Measurements from ENCODE around the gene STPG1.

Gene STPG1

GRCh38 chr1:24425922-24426321 is 12.3 kb upstream of the STPG1 start:
- DNase-seq = no peak

DNA sequence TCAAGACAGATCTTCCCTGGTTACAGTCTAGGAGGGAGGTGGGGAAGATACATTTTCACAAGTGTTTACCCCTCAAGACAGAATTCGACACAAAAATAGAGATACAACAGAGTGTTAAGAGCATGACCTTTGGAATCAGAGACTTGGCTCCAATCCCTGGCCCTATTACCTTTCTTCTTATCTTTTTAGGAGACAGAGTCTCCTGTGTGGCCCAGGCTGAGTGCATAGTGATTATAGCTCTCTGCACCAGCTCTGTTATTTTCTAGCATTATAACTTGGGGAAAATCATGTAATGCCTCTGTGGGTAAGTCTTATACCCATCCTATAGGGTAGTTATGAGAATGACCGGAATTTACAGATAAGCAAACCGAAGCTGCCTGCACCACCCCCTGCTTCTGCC is 11.9 kb upstream of the STPG1 start:
- no peak for DNase-seq

- DNase-seq = no peak
Observed at GRCh38 chr1:24424990-24425389, 11.4 kb upstream of the STPG1 start.

- no peak for DNase-seq
Observed at GRCh38 chr1:24424207-24424606, 10.6 kb upstream of the STPG1 start.

GRCh38 chr1:24421502-24421901 is 7.9 kb upstream of the STPG1 start:
- DNase-seq = no peak

DNA sequence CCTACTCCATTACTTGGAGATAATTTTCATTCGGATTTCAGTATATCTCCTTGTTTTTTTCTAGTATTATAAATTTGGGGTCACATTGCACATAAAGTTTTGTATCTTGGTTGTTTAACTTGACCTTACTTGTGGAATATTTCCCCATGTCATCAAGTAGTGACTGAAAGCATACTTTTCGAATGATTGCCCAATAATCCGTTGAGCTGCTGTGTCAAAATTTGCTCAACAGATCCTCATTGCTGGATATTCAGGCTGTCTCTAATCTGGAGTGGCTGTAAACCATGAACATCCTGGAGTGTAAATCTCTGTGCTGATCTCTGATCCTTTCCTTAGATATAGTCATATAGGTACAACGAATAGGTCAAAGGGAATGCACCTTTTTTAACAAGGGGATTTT is 7.0 kb upstream of the STPG1 start:
- peak; percentile 43 to 69 for DNase-seq

DNA sequence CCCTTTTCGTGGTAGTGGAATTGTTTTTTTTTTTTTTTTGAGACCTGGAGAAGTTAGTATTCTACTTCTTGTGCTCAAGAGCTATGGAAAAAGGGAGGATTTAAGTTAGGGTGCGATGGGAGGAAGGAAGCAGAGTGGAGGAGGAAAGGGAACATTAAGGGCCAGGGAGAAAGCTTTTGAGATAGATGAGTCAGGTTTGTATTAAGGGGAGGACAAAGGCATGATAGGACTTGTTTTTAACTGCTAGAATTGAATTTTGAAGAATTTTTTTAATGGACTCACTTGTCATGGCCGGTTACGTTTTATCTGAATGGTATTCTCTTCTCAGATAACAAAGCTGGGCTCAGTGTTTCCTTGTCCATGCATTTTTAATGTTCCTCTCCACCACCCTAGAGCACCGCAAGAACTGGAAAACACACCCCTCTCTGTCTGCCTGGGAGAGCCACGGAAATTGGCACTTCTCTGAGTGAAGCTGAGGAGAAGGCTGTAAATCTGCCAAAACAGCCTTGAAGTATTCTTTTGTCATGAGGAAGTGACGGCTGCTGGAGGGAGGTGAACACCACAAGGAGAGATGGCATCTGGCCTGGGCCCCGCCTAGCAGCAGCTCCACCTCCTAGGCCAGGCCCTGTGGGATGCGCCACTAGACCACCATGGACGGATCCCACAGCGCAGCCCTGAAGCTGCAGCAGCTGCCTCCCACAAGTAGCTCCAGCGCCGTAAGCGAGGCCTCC is 5.5 kb upstream of the STPG1 start:
- peak; percentile 23 to 33 for DNase-seq

DNA sequence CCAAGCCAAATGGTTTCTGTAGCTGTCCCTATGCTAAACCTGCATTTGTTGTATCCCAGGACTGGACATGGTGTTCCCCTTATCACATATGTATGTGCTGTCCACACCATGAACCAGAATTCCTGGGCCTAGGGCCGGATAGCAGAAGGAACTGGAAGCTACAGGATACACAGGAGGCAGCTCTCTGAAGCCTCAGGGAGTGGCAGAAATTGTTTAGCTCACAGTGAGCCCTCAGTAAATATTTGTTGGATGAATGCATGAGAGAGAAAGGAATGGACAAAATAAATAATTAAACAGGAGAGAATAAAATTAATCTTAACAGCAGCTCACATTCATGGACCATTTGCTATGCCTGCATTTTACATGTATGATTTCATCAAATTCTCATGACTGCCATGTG is 4.1 kb upstream of the STPG1 start:
- DNase-seq = no peak

DNA sequence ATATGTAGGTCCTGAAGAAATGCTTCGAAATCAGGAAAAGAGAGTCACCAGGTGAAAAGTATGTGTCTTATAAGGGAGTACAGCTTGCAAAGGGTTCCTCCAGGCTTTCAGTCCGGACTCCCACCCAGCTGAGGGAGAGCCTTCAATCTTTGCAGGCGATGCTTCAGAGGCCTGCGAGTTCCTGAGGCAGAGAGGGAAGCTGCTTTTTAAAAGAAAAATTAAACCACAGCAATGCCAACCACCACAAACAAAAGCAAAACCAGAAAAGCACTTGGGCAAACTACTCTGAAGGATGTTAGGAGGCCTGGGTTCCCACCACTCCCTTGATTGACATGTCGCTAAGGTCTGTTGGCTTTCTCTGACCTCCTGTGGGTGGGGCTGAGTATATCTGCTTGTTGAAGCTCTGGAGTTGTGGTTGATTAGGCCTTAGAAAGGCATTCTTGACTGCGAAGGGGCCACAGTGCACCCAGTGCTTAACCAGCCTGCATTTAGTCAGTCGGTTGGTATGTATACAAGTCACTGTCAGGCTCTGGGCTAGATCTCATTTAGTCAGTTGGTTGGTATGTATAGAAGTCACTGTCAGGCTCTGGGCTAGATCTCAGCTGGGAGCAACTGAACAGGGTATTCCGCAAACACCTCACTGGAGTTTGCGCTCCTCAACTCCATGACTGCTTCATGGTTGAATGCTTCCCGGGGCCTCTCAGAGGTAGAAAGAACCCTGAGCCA is 3.2 kb upstream of the STPG1 start:
- DNase-seq = no peak

GRCh38 chr1:24415910-24416665 is 2.5 kb upstream of the STPG1 start:
- DNase-seq = peak in 1 of 2 donors; percentile 33

- peak; percentile 97 to 99 for DNase-seq
Observed at GRCh38 chr1:24415334-24415909, 1.8 kb upstream of the STPG1 start, which contains the start of gene NIPAL3. Gene NIPAL3, plus strand, starts transcription at chr1:24415802. Its CDS starts 3,746 bp downstream, at chr1:24419548.

GRCh38 chr1:24414775-24415333 is 1.3 kb upstream of the STPG1 start:
- DNase-seq = no peak

DNA sequence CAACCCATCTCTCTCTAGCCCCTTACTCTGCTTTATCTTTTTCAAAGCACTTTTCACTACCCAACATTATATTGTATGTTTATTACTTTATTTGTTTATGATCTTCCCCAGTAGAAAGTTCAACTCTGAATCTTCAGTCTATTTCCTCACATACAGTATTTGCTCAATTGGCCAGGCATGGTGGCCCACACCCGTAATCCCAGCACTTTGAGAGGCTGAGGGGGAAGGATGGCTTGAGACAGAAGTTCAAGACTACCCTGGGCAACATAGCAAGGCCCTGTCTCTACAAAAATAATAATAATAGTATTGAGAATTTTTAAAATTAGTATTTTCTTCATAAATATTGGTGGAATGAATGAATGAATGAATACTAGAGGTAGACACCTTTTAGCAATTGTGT is 1.2 kb downstream of the STPG1 start:
- no peak for DNase-seq

- peak in 1 of 2 donors; percentile 9 for DNase-seq
Observed at GRCh38 chr1:24411963-24412362, 1.6 kb downstream of the STPG1 start.

DNA sequence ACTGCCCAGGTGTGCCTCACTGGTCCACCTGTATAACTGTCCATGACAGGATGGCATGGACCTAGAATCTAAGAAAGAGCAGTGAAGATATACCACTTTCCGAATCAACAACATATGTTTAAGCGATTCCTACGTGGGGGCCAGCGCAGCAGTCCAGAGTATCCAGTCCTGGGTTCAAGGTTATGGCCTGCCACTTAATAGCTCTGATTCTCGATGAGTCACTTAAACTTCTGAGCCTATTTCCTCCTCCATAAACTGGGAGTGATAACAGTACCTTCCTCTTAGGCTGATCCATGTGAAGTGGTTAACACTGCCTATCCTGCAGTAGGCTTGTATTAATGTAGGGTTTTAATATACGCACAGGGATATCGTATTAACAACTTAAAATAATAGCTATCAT is 2.8 kb downstream of the STPG1 start:
- no peak for DNase-seq

DNA sequence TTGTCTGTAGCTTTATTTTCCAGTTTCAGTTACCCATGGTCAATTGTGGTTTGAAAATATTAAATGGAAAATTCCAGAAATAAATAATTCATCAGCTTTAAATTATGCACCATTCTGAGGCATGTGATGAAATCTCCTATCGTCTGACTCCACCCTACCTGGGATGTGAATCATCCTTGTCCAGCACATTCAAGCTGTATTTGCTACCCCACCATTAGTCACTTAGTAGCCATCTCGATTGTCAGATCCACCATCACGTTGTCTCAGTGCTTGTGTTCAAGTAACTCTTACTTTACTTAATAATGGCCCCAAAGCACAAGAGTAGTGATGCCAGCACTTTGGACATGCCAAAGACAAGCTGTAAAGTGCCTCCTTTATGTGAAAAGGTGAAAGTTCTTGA is 4.0 kb downstream of the STPG1 start:
- no peak for DNase-seq

DNA sequence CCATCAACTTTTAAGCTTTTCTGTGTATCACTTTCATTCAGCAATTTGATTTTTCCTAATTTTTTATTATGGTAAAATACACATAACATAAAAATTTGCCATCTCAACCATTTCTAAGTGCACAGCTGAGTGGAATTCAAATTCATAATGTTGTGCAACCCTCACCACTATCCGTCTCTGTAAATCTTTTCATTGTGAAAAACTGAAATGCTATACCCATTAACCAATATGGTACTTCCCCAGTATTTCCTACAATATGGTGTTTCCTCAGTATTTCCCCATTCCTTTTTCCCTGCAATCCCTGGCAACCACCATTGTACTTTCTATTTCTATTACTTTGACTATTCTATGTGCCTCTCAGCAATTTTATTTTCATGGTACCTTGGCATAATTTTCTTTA is 6.8 kb downstream of the STPG1 start:
- peak in 1 of 2 donors; percentile 55 for DNase-seq

- no peak for DNase-seq
Observed at GRCh38 chr1:24403806-24404205, 9.8 kb downstream of the STPG1 start.

GRCh38 chr1:24400065-24400464 is 13.5 kb downstream of the STPG1 start:
- no peak for DNase-seq

- DNase-seq = no peak
Observed at GRCh38 chr1:24393892-24394291, 19.7 kb downstream of the STPG1 start.

DNA sequence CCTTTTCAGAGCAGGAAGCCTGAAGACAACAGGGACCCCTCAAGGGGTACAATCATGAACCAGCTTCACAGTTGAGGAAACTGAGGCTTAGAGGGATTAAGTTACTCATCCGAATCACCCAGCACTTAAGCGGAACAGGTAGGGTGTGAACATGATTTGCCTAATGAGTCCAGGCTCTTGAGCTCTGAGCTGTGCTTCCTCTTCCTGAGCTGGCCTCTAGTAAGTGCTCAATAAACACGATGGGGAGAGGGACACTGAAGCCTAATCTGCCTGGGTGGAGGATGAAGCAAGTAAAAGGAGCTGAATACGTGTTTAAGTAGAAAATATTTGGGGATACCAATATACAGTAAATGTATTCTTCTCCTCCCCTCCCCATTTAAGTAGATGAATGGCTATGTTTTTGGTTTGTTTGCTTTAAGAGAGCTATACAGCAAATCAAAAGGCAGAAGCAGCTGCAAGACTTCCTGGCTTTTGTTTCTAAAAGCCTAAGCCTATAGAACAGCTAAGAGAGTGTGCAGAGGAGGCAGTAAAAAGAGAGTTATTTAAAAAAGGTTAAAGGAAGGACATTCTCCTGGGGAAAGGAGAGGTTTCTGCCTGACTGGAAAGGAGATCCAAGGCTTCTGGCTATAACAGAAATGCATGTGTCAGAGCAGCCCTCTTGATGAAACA is 20.5 kb downstream of the STPG1 start:
- DNase-seq = no peak

GRCh38 chr1:24392604-24392946 is 21.0 kb downstream of the STPG1 start:
- no peak for DNase-seq
